PC-3 (cell line): ENCODE measurements around the gene MON2. TPM values are rescaled to one million over a fixed set of nuclear protein-coding genes. Genes with fewer than 3 reads are reported as not detected.
A peak's percentile ranks its signal among the peaks of the same experiment; 100 is the strongest.

Experiments
- ATAC-seq: fragments of 200-7000 bp; cut with Tn5 transposase; 2 replicates; pipeline ENCODE4 v1.9.1; 2020; ENCODE audit warnings: mild to moderate bottlenecking, moderate library complexity
- BruUV-seq: library from RNA; stranded (reverse); fragments of 400-500 nt; replicated peaks from 2 replicates; lab custom pipeline; 2021; lab: Mats Ljungman, UMichigan
- CTCF ChIA-PET: fragments of 300-600 bp; sonication (Branson Sonifier 250); formaldehyde crosslinking; loops from one replicate; lab custom pipeline; 2022; ENCODE audit warnings: antibody characterized with exemption; lab: Charles Lee
- POLR2A ChIA-PET: fragments of 300-600 bp; sonication (Branson Sonifier 250); formaldehyde crosslinking; loops from one replicate; lab custom pipeline; 2022; ENCODE audit warnings: antibody characterized with exemption; ENCODE audit not compliant: unreplicated experiment; lab: Charles Lee
- DNase-seq: peaks from one replicate; pipeline ENCODE4 v3.0.0-alpha.2; 2015
- H2AFZ ChIP-seq: fragments of 300-600 bp; sonication (generic); 2 replicates; pipeline ENCODE4 v1.6.0; 2016; ENCODE audit warnings: antibody characterized with exemption, low read length
- H3F3A ChIP-seq: fragments of 300-600 bp; sonication (generic); one replicate; pipeline ENCODE4 v1.6.0; 2017; ENCODE audit warnings: antibody characterized with exemption, low read length, control low read depth, mild to moderate bottlenecking; ENCODE audit not compliant: unreplicated experiment
- H3K27ac ChIP-seq: fragments of 300-600 bp; sonication (generic); 2 replicates; pipeline ENCODE4 v1.5.1; 2016; ENCODE audit warnings: mild to moderate bottlenecking, low read length
- H3K27me3 ChIP-seq: fragments of 300-600 bp; sonication (generic); 2 replicates; pipeline ENCODE4 v1.6.1; 2016; ENCODE audit warnings: low read length, mixed read lengths
- H3K36me3 ChIP-seq: fragments of 300-600 bp; sonication (generic); 2 replicates; pipeline ENCODE4 v1.6.1; 2016; ENCODE audit warnings: low read depth, mixed run types, low read length, mixed read lengths
- H3K4me1 ChIP-seq: fragments of 300-600 bp; sonication (generic); 2 replicates; pipeline ENCODE4 v1.5.1; 2016; ENCODE audit warnings: low read length; ENCODE audit not compliant: insufficient read depth
- H3K4me2 ChIP-seq: fragments of 300-600 bp; sonication (generic); 2 replicates; pipeline ENCODE4 v1.6.0; 2016; ENCODE audit warnings: low read length
- H3K4me3 ChIP-seq: fragments of 300-600 bp; sonication (generic); 2 replicates; pipeline ENCODE4 v1.5.1; 2016; ENCODE audit warnings: mild to moderate bottlenecking, low read length, mixed read lengths
- H3K79me2 ChIP-seq: fragments of 300-600 bp; sonication (generic); 2 replicates; pipeline ENCODE4 v1.6.1; 2017; ENCODE audit warnings: low read length, mixed read lengths
- H3K9ac ChIP-seq: fragments of 300-600 bp; sonication (generic); 2 replicates; pipeline ENCODE4 v1.6.0; 2016; ENCODE audit warnings: mild to moderate bottlenecking, low read length
- H3K9me2 ChIP-seq: fragments of 300-600 bp; sonication (generic); replicated peaks from 2 replicates; pipeline ENCODE4 v1.6.1; 2016; ENCODE audit warnings: mixed run types, low read length, mixed read lengths
- H3K9me3 ChIP-seq: fragments of 300-600 bp; sonication (generic); 2 replicates; pipeline ENCODE4 v1.6.1; 2016; ENCODE audit warnings: low read length, mixed read lengths
- H4K20me1 ChIP-seq: fragments of 300-600 bp; sonication (generic); 2 replicates; pipeline ENCODE4 v1.6.1; 2016; ENCODE audit warnings: low read length, mixed read lengths
- EZH2 ChIP-seq: fragments of 300-600 bp; sonication (generic); IDR thresholded peaks from one replicate; pipeline ENCODE4 v1.6.1; 2017; ENCODE audit warnings: antibody characterized with exemption, mild to moderate bottlenecking, low read length; ENCODE audit not compliant: unreplicated experiment
- EZH2phosphoT487 ChIP-seq: fragments of 300-600 bp; sonication (generic); IDR thresholded peaks from 2 replicates; pipeline ENCODE4 v1.6.1; 2018; ENCODE audit warnings: mild to moderate bottlenecking, antibody characterized with exemption, low read length, borderline replicate concordance
- intact Hi-C: fragments of 100-400 bp; cut with micrococcal nuclease; formaldehyde crosslinking; loops from 2 replicates; pipeline ENCODE4 v1.9.0; 2023
- total RNA-seq: library from RNA; depleted of rRNA; stranded (reverse); fragments of >200 nt; gene quantifications from 2 replicates; pipeline ENCODE4 v1.2.3, GENCODE V29; 2014
- TF ChIP-seq, protein P1 (sequence below): fragments of 300-600 bp; sonication (generic); conservative IDR thresholded peaks from 2 replicates; pipeline ENCODE4 v1.5.1; 2017; ENCODE audit warnings: antibody characterized with exemption, low read depth, mild to moderate bottlenecking, low read length

Gene MON2
- total RNA-seq, 1 experiment from 2014 or later, result 19.1 TPM

DNA sequence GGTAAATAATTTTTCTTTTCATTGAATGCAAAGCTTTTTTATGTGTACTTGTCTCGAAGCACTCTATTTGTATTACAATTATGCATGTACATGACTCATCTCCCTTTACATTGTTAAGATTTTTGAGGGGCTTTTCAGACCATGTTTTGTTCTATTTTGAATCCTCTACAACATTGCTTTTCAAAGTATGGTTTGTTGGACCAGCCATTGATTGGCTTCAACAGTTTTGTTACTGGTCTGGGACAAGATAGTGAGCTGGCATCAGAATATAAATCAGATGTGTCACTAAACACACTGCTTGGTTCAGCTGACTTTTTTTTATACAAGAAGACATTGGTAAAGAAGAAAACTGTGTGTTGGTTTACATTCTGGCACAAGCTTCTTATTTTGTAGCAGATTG is 122.3 kb downstream of the MON2 start:
- DNase-seq (peak; percentile 58), ATAC-seq (peak; percentile 81)
- Histone ChIP-seq H3K4me2 (peak overlapping the region; percentile 40), H3K27me3 (no peaks in the 10 kb centered on the region), H2AFZ (no peak overlapping the region), H3K9me2 (no peaks in the 10 kb centered on the region), H3K4me1 (peaks cover 21% of the 10 kb centered on the region), H3K9ac (peak overlapping the region; percentile 37; the same call in 1 of the 2 replicates), H3F3A (no peaks in the 10 kb centered on the region), H4K20me1 (no peaks in the 10 kb centered on the region), H3K4me3 (no peak overlapping the region), H3K79me2 (no peaks in the 10 kb centered on the region), H3K9me3 (no peaks in the 10 kb centered on the region), H3K27ac (peak overlapping the region; percentile 73), H3K36me3 (peaks cover 3% of the 10 kb centered on the region; the same call in 1 of the 2 replicates)
- ChIA-PET POLR2A (interaction anchor here (0.6 to 0.7 kb wide), 2 partner anchors 51 to 71 kb away, joined by 3 read pairs; no protein-coding TSS in a partner anchor), CTCF (interaction anchor here (0.6 to 0.7 kb wide), 2 partner anchors 71 to 219 kb away, joined by 3 to 4 read pairs; no protein-coding TSS in a partner anchor)
- intact Hi-C loops, result loop anchor here (1.0 kb wide), 1 partner anchor 9 kb away; no protein-coding TSS in a partner anchor
- TF ChIP-seq, protein P1, sequence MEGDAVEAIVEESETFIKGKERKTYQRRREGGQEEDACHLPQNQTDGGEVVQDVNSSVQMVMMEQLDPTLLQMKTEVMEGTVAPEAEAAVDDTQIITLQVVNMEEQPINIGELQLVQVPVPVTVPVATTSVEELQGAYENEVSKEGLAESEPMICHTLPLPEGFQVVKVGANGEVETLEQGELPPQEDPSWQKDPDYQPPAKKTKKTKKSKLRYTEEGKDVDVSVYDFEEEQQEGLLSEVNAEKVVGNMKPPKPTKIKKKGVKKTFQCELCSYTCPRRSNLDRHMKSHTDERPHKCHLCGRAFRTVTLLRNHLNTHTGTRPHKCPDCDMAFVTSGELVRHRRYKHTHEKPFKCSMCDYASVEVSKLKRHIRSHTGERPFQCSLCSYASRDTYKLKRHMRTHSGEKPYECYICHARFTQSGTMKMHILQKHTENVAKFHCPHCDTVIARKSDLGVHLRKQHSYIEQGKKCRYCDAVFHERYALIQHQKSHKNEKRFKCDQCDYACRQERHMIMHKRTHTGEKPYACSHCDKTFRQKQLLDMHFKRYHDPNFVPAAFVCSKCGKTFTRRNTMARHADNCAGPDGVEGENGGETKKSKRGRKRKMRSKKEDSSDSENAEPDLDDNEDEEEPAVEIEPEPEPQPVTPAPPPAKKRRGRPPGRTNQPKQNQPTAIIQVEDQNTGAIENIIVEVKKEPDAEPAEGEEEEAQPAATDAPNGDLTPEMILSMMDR, result no peak
- TF ChIP-seq EZH2, result no peak
- no peak for TF ChIP-seq EZH2phosphoT487
- no TSS peak for BruUV-seq

DNA sequence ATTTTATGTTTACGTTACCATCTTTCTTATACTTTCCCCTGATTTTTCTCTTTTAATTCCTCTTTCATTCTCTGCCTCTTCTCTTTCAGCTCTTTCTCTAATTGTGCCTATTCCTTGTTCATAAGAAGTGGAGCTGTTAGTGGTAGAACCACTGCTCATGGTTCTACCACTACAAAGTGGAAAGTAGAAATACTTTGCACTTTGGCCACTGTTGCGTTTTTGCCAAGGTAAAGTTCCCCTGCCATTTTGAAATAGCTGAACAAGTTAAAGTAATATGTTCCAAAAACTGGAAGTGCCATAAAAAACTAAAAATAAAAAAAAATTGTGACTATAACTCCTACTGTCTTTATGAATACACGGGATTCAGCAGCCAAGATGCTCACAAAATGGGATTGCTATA is 130.6 kb downstream of the MON2 start:
- CTCF ChIA-PET, result no interaction called here
- no peak for ATAC-seq
- H3K27ac ChIP-seq, result no peak overlapping the region
- TF ChIP-seq EZH2 (no peak), EZH2phosphoT487 (no peak)
- TF ChIP-seq, protein P1, result no peak
- no peak overlapping the region for H3K4me3 ChIP-seq
- H3K9ac ChIP-seq, result no peak overlapping the region
- H4K20me1 ChIP-seq, result no peaks in the 10 kb centered on the region
- H3K4me1 ChIP-seq, result peaks cover 27% of the 10 kb centered on the region
- intact Hi-C loops, result no loop called here
- H3F3A ChIP-seq, result no peaks in the 10 kb centered on the region
- H3K27me3 ChIP-seq, result no peaks in the 10 kb centered on the region
- POLR2A ChIA-PET, result no interaction called here
- no peak overlapping the region for H2AFZ ChIP-seq
- no peak for DNase-seq
- no peak overlapping the region for H3K4me2 ChIP-seq
- H3K9me3 ChIP-seq, result no peaks in the 10 kb centered on the region
- no TSS peak for BruUV-seq
- H3K79me2 ChIP-seq, result peaks cover 8% of the 10 kb centered on the region; the same call in 1 of the 2 replicates
- no peaks in the 10 kb centered on the region for H3K36me3 ChIP-seq
- no peaks in the 10 kb centered on the region for H3K9me2 ChIP-seq

DNA sequence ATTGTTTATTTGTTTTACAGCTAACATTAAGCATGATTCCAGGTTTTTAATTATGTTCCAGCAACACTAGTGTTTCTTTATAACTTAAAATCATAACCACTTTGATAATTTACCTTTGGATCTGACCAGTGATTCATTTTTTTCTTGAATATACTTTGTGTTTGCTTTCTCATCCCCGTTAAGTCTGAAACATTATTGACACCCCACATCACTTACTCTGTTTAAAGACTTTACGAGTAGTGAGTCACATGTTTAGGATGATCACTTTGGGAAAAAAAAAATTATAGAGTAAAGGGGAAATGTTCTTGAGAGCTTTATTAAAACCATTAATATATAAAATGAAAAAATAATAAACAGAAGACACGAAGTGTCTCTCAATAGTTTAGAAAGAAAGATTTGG is 132.2 kb downstream of the MON2 start:
- no peaks in the 10 kb centered on the region for H4K20me1 ChIP-seq
- H3K9me2 ChIP-seq, result no peaks in the 10 kb centered on the region
- no peaks in the 10 kb centered on the region for H3K9me3 ChIP-seq
- H3K27ac ChIP-seq, result peak overlapping the region; percentile 68
- H2AFZ ChIP-seq, result no peak overlapping the region
- ATAC-seq (no peak), DNase-seq (peak; percentile 63)
- no peaks in the 10 kb centered on the region for H3K36me3 ChIP-seq
- peaks cover 24% of the 10 kb centered on the region for H3K79me2 ChIP-seq
- ChIA-PET POLR2A (no interaction called here), CTCF (interaction anchor here (0.6 kb wide), 1 partner anchor 25 kb away, joined by 5 read pairs; no protein-coding TSS in a partner anchor)
- TF ChIP-seq, protein P1, result no peak
- TF ChIP-seq EZH2phosphoT487 (no peak), EZH2 (no peak)
- BruUV-seq, result no TSS peak
- peak overlapping the region; percentile 32 for H3K4me2 ChIP-seq
- no peaks in the 10 kb centered on the region for H3K27me3 ChIP-seq
- H3F3A ChIP-seq, result no peaks in the 10 kb centered on the region
- H3K4me3 ChIP-seq, result no peak overlapping the region
- peak overlapping the region; percentile 23; the same call in 1 of the 2 replicates for H3K9ac ChIP-seq
- intact Hi-C loops, result loop anchor here (1.0 kb wide), 1 partner anchor 10 kb away; no protein-coding TSS in a partner anchor
- peaks cover 28% of the 10 kb centered on the region for H3K4me1 ChIP-seq
